Keratinocyte (primary cell): ENCODE results near the gene A2ML1. TPM values are rescaled to one million over a fixed set of nuclear protein-coding genes. Genes with fewer than 3 reads are reported as not detected.

Experiments used
- DNase-seq: peaks from one replicate; pipeline ENCODE4 v3.0.0-alpha.2; 2011; ENCODE audit warnings: low read depth, missing footprints, low spot score
- FAIRE-seq: peaks from 2 replicates; lab custom pipeline; 2011; peaks lifted over from hg19 to GRCh38; lab: Jason Lieb, UNC
- H2AFZ ChIP-seq: 2 replicates; pipeline ENCODE4 v1.6.0; 2012; ENCODE audit warnings: low read length, control low read depth, inconsistent platforms; ENCODE audit not compliant: control insufficient read depth
- H3K27ac ChIP-seq: 2 replicates; pipeline ENCODE4 v1.5.1; 2011; ENCODE audit warnings: low read length; ENCODE audit not compliant: control insufficient read depth, insufficient read depth
- H3K27me3 ChIP-seq: 3 replicates; pipeline ENCODE4 v1.6.0; 2011; ENCODE audit warnings: low read length; ENCODE audit not compliant: control insufficient read depth, insufficient read depth; ENCODE audit errors: extremely low read depth
- H3K36me3 ChIP-seq, 2 experiments: 2 replicates in 1 of 2; 3 replicates in 1 of 2; pipeline ENCODE4 v1.5.1; 2011; ENCODE audit warnings: low read length in 2 of 2, mild to moderate bottlenecking in 1 of 2; ENCODE audit not compliant: control insufficient read depth in 2 of 2, insufficient read depth in 2 of 2; ENCODE audit errors: extremely low read depth in 1 of 2
- H3K4me1 ChIP-seq: 3 replicates; pipeline ENCODE4 v1.5.1; 2011; ENCODE audit warnings: low read length; ENCODE audit not compliant: control insufficient read depth, insufficient read depth; ENCODE audit errors: extremely low read depth
- H3K4me2 ChIP-seq: 3 replicates; pipeline ENCODE4 v1.6.0; 2011; ENCODE audit warnings: low read depth, low read length; ENCODE audit not compliant: control insufficient read depth, insufficient read depth; ENCODE audit errors: extremely low read depth
- H3K4me3 ChIP-seq, 3 experiments: fragments of 200-600 bp in 1 of 3; sonication (generic) in 1 of 3; 2 replicates in 2 of 3; 3 replicates in 1 of 3; pipeline ENCODE4 v1.5.1; 2011 to 2016; ENCODE audit warnings: low read length in 3 of 3, mild to moderate bottlenecking in 3 of 3, control low read depth in 2 of 3, inconsistent platforms in 1 of 3, low read depth in 1 of 3, mixed read lengths in 1 of 3, mixed run types in 1 of 3, moderate library complexity in 1 of 3; ENCODE audit not compliant: control insufficient read depth in 2 of 3, insufficient read depth in 2 of 3; ENCODE audit errors: extremely low read depth in 1 of 3
- H3K79me2 ChIP-seq: 2 replicates; pipeline ENCODE4 v1.6.0; 2012; ENCODE audit warnings: low read length; ENCODE audit not compliant: control insufficient read depth, insufficient read depth
- H3K9ac ChIP-seq: 3 replicates; pipeline ENCODE4 v1.6.0; 2011; ENCODE audit warnings: low read length; ENCODE audit not compliant: control insufficient read depth, insufficient read depth; ENCODE audit errors: extremely low read depth
- H3K9me1 ChIP-seq: 3 replicates; pipeline ENCODE4 v1.6.0; 2011; ENCODE audit warnings: low read length; ENCODE audit not compliant: control insufficient read depth, insufficient read depth; ENCODE audit errors: extremely low read depth
- H3K9me3 ChIP-seq: 2 replicates; pipeline ENCODE4 v1.5.1; 2012; ENCODE audit warnings: low read depth, low read length; ENCODE audit not compliant: control insufficient read depth
- H4K20me1 ChIP-seq: 3 replicates; pipeline ENCODE4 v1.6.0; 2011; ENCODE audit warnings: low read length; ENCODE audit not compliant: control insufficient read depth, insufficient read depth; ENCODE audit errors: extremely low read depth
- EZH2 ChIP-seq: IDR thresholded peaks from one replicate; pipeline ENCODE4 v1.6.1; 2012; ENCODE audit warnings: inconsistent platforms, mild to moderate bottlenecking, low read length, moderate library complexity
- dilution Hi-C: fragments of 300-500 bp; cut with MboI; formaldehyde crosslinking; loops from one replicate; pipeline ENCODE4 v1.7.0; 2020; ENCODE audit warnings: low sequenced_read_pairs; ENCODE audit not compliant: extremely low pct_ligation_motif_present
- polyA plus RNA-seq, 5 experiments: library from polyadenylated mRNA; depleted of rRNA in 3 of 5; stranded (reverse) in 3 of 5; stranded (forward) in 1 of 5; unstranded in 1 of 5; fragments of >200 nt; gene quantifications; 1 replicate in 1 of 5; 2 replicates in 3 of 5; 3 replicates in 1 of 5; pipeline versions ENCODE4 v1.2.1 to v1.2.3, GENCODE V29; 2011 to 2012; ENCODE audit warnings: missing spikeins in 2 of 5, low read depth in 1 of 5, low replicate concordance in 1 of 5
- TF ChIP-seq, protein P1 (sequence below), 3 experiments: IDR thresholded peaks in 1 of 3; conservative IDR thresholded peaks in 1 of 3; optimal IDR thresholded peaks in 1 of 3; 2 replicates in 2 of 3; 3 replicates in 1 of 3; pipeline versions ENCODE3 to v1.5.1; 2011; ENCODE audit warnings: low read length in 3 of 3, mild to moderate bottlenecking in 3 of 3, moderate library complexity in 2 of 3, control low read depth in 1 of 3, inconsistent platforms in 1 of 3; ENCODE audit not compliant: insufficient read depth in 2 of 3; ENCODE audit errors: extremely low read depth in 1 of 3

Gene A2ML1
- polyA plus RNA-seq, 1 donor (not counting 4 experiments of a cell fraction or from before 2014, with no cell fraction given), result 81.1 TPM

GRCh38 chr12:8914716-8915526 lies 92.5 kb downstream of the A2ML1 start:
- Histone ChIP-seq H3K27me3 (no peaks in the 10 kb centered on the region), H3K9me1 (no peaks in the 10 kb centered on the region), H3K4me1 (peaks cover 22% of the 10 kb centered on the region), H3K79me2 (peaks cover 2% of the 10 kb centered on the region), H3K9me3 (no peaks in the 10 kb centered on the region), H3K36me3 (peaks cover 0 to 7% of the 10 kb centered on the region in 2 experiments), H3K4me2 (peak overlapping the region; percentile 97), H2AFZ (peak overlapping the region; percentile 98), H3K27ac (peak overlapping the region; percentile 12), H3K4me3 (peak overlapping the region; percentile 51 to 85 (median 81)), H3K9ac (peak overlapping the region; percentile 69), H4K20me1 (no peaks in the 10 kb centered on the region)
- dilution Hi-C loops, result no loop called here
- no peak for DNase-seq
- peak; percentile 75 for FAIRE-seq
- TF ChIP-seq, protein P1, sequence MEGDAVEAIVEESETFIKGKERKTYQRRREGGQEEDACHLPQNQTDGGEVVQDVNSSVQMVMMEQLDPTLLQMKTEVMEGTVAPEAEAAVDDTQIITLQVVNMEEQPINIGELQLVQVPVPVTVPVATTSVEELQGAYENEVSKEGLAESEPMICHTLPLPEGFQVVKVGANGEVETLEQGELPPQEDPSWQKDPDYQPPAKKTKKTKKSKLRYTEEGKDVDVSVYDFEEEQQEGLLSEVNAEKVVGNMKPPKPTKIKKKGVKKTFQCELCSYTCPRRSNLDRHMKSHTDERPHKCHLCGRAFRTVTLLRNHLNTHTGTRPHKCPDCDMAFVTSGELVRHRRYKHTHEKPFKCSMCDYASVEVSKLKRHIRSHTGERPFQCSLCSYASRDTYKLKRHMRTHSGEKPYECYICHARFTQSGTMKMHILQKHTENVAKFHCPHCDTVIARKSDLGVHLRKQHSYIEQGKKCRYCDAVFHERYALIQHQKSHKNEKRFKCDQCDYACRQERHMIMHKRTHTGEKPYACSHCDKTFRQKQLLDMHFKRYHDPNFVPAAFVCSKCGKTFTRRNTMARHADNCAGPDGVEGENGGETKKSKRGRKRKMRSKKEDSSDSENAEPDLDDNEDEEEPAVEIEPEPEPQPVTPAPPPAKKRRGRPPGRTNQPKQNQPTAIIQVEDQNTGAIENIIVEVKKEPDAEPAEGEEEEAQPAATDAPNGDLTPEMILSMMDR (optimal IDR thresholded peaks at IDR 0.05 in 1 of 3, IDR thresholded peaks at IDR 0.05 in 1 of 3, conservative IDR thresholded peaks at IDR 0.05 in 1 of 3; ENCODE audit: extremely low read depth in 1 of 3, insufficient read depth in 2 of 3, low read length in 3 of 3), result no peak
- TF ChIP-seq EZH2, result no peak

DNA sequence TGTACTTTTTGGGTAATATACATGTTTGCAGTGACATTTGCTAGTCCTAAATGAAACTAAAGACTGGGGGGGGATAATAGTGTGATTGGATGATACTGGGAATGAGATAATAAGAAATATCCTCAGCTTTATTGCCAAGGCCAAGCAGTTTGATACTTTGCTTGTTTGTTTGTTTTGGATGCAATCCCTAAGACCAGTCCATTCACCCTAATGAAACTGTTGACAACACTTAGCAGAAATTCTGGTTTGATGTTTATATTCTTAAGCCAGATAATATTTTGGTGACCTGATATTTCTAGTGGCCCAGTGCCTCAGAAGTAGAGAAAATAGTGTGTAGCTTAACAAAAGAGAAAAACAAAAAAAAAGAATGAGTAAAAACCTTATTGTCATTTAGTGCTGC lies 93.7 kb downstream of the A2ML1 start:
- peaks cover 2% of the 10 kb centered on the region for H3K79me2 ChIP-seq
- H3K4me3 ChIP-seq, result no peak overlapping the region
- no peaks in the 10 kb centered on the region for H3K9me3 ChIP-seq
- H3K36me3 ChIP-seq, result peaks cover 0 to 7% of the 10 kb centered on the region in 2 experiments
- H3K4me2 ChIP-seq, result no peak overlapping the region
- no peaks in the 10 kb centered on the region for H3K9me1 ChIP-seq
- peaks cover 22% of the 10 kb centered on the region for H3K4me1 ChIP-seq
- no peak overlapping the region for H2AFZ ChIP-seq
- dilution Hi-C loops, result no loop called here
- DNase-seq, result no peak
- no peak for TF ChIP-seq EZH2
- TF ChIP-seq, protein P1 (optimal IDR thresholded peaks at IDR 0.05 in 1 of 3, IDR thresholded peaks at IDR 0.05 in 1 of 3, conservative IDR thresholded peaks at IDR 0.05 in 1 of 3; ENCODE audit: extremely low read depth in 1 of 3, insufficient read depth in 2 of 3, low read length in 3 of 3), result no peak
- no peak for FAIRE-seq
- no peak overlapping the region for H3K27ac ChIP-seq
- no peak overlapping the region for H3K9ac ChIP-seq
- H3K27me3 ChIP-seq, result no peaks in the 10 kb centered on the region
- H4K20me1 ChIP-seq, result no peaks in the 10 kb centered on the region
